HCT116 (cell line): ENCODE data around the gene CMC4. TPM values are rescaled to one million over a fixed set of nuclear protein-coding genes. Genes with fewer than 3 reads are reported as not detected.

ENCODE experiments used
- ATAC-seq: fragments of 200-7000 bp; cut with Tn5 transposase; 2 replicates; pipeline ENCODE4 v1.9.1; 2020; ENCODE audit warnings: mild to moderate bottlenecking, moderate library complexity
- BruUV-seq: library from RNA; stranded (reverse); fragments of 400-500 nt; replicated peaks from 2 replicates; lab custom pipeline; 2021; lab: Mats Ljungman, UMichigan
- CTCF ChIA-PET: fragments of 300-600 bp; sonication (Branson Sonifier 250); formaldehyde crosslinking; loops from one replicate; lab custom pipeline; 2021; ENCODE audit warnings: antibody characterized with exemption; lab: Charles Lee
- POLR2A ChIA-PET: fragments of 300-600, 350-600 bp; sonication (Branson Sonifier 250); formaldehyde crosslinking; loops from one replicate; lab custom pipeline; 2021; ENCODE audit warnings: antibody characterized with exemption; lab: Charles Lee
- RAD21 ChIA-PET, 2 experiments: fragments of 300-600 bp; sonication (Branson Sonifier 250); formaldehyde crosslinking; loops; one replicate each; lab custom pipeline; 2023; ENCODE audit warnings: low total read pairs in 2 of 2; ENCODE audit not compliant: uncharacterized antibody in 2 of 2, unreplicated experiment in 2 of 2, low non-redundant PET in 1 of 2; lab: Charles Lee
- DNase-seq: peaks from one replicate; pipeline ENCODE4 v3.0.0-alpha.2; 2010; ENCODE audit warnings: low read depth, low spot score
- H2AFZ ChIP-seq: fragments of 200-600 bp; shearing (Covaris generic), sonication (generic); 2 replicates; pipeline ENCODE4 v1.6.1; 2017; ENCODE audit warnings: low read depth, mixed run types, mixed read lengths, antibody characterized with exemption, low read length; ENCODE audit not compliant: poor library complexity, severe bottlenecking
- H3K27ac ChIP-seq: 2 replicates; pipeline ENCODE4 v1.5.1; 2012; ENCODE audit warnings: low read depth, low read length
- H3K27me3 ChIP-seq: fragments of 200-600 bp; sonication (generic); 2 replicates; pipeline ENCODE4 v1.6.1; 2016; ENCODE audit warnings: mixed run types, low read length, mixed read lengths; ENCODE audit not compliant: insufficient read depth
- H3K36me3 ChIP-seq, 2 experiments: fragments of 200-500 bp in 1 of 2; fragments of 200-600 bp in 1 of 2; sonication (Bioruptor generic) in 1 of 2; sonication (generic) in 1 of 2; 2 replicates each; pipeline versions ENCODE4 v1.5.1 to v1.6.1; 2014 to 2016; ENCODE audit warnings: low read length in 2 of 2, inconsistent platforms in 1 of 2, mixed read lengths in 1 of 2, mixed run types in 1 of 2; ENCODE audit not compliant: insufficient read depth in 2 of 2, control insufficient read depth in 1 of 2
- H3K4me1 ChIP-seq, 2 experiments: fragments of 200-600 bp in 1 of 2; sonication (generic) in 1 of 2; 2 replicates each; pipeline versions ENCODE4 v1.5.1 to v1.6.1; 2012 to 2017; ENCODE audit warnings: low read length in 2 of 2, inconsistent platforms in 1 of 2, mild to moderate bottlenecking in 1 of 2, mixed read lengths in 1 of 2, mixed run types in 1 of 2, moderate library complexity in 1 of 2; ENCODE audit not compliant: insufficient read depth in 2 of 2, control insufficient read depth in 1 of 2
- H3K4me2 ChIP-seq: fragments of 200-600 bp; sonication (generic); 2 replicates; pipeline ENCODE4 v1.6.1; 2017; ENCODE audit warnings: mixed run types, low read length, mixed read lengths
- H3K4me3 ChIP-seq, 2 experiments: fragments of 200-600 bp in 1 of 2; sonication (generic) in 1 of 2; replicated peaks in 1 of 2; 2 replicates each; pipeline ENCODE4 v1.5.1; 2011 to 2016; ENCODE audit warnings: low read length in 2 of 2, control low read depth in 1 of 2, low read depth in 1 of 2, mild to moderate bottlenecking in 1 of 2, mixed read lengths in 1 of 2, mixed run types in 1 of 2
- H3K79me2 ChIP-seq: fragments of 200-600 bp; sonication (generic); 2 replicates; pipeline ENCODE4 v1.6.1; 2017; ENCODE audit warnings: mild to moderate bottlenecking, mixed run types, low read length, moderate library complexity, mixed read lengths; ENCODE audit not compliant: insufficient read depth
- H3K9ac ChIP-seq: fragments of 200-600 bp; sonication (generic); 2 replicates; pipeline ENCODE4 v1.6.1; 2016; ENCODE audit warnings: low read length, mixed read lengths
- H3K9me2 ChIP-seq: fragments of 200-600 bp; sonication (generic), shearing (Covaris generic); 2 replicates; pipeline ENCODE4 v1.6.1; 2017; ENCODE audit warnings: mixed run types, mild to moderate bottlenecking, moderate library complexity; ENCODE audit not compliant: insufficient read depth
- H3K9me3 ChIP-seq, 2 experiments: fragments of 200-500 bp in 1 of 2; fragments of 200-600 bp in 1 of 2; sonication (Bioruptor generic) in 1 of 2; sonication (generic) in 1 of 2; 2 replicates each; pipeline ENCODE4 v1.6.1; 2014 to 2017; ENCODE audit warnings: low read length in 2 of 2, mixed read lengths in 2 of 2, inconsistent platforms in 1 of 2, low read depth in 1 of 2, mild to moderate bottlenecking in 1 of 2, mixed run types in 1 of 2, moderate library complexity in 1 of 2; ENCODE audit not compliant: control insufficient read depth in 1 of 2, insufficient read depth in 1 of 2
- H4K20me1 ChIP-seq: fragments of 200-600 bp; sonication (generic), shearing (Covaris generic); 2 replicates; pipeline ENCODE4 v1.6.1; 2017; ENCODE audit warnings: mixed run types, mild to moderate bottlenecking, moderate library complexity; ENCODE audit not compliant: insufficient read depth
- CBX3 ChIP-seq: IDR thresholded peaks from 2 replicates; pipeline ENCODE4 v1.6.1; 2012; ENCODE audit warnings: low read depth
- CEBPB ChIP-seq: IDR thresholded peaks from 2 replicates; pipeline ENCODE4 v1.6.1; 2012; ENCODE audit warnings: low read depth
- ELF1 ChIP-seq: IDR thresholded peaks from 2 replicates; pipeline ENCODE4 v1.6.1; 2012; ENCODE audit warnings: low read depth, borderline replicate concordance
- EZH2 ChIP-seq: fragments of 200-600 bp; sonication (generic); IDR thresholded peaks from 2 replicates; pipeline ENCODE4 v1.6.1; 2017; ENCODE audit warnings: antibody characterized with exemption, mixed run types
- EZH2phosphoT487 ChIP-seq: fragments of 200-600 bp; IDR thresholded peaks from 2 replicates; pipeline ENCODE4 v1.6.1; 2018; ENCODE audit warnings: antibody characterized with exemption, borderline replicate concordance
- POLR2A ChIP-seq: IDR thresholded peaks from 2 replicates; pipeline ENCODE4 v1.7.0; 2011; ENCODE audit warnings: borderline replicate concordance; ENCODE audit not compliant: insufficient read depth, insufficient read length; ENCODE audit errors: extremely low read depth
- RAD21 ChIP-seq: IDR thresholded peaks from 2 replicates; pipeline ENCODE4 v1.6.1; 2012; ENCODE audit warnings: low read depth, mild to moderate bottlenecking
- SIN3A ChIP-seq: IDR thresholded peaks from 2 replicates; pipeline ENCODE4 v1.6.1; 2012; ENCODE audit warnings: low read depth
- SP1 ChIP-seq: IDR thresholded peaks from 2 replicates; pipeline ENCODE4 v1.6.1; 2012; ENCODE audit warnings: low read depth
- SRF ChIP-seq: IDR thresholded peaks from 2 replicates; pipeline ENCODE4 v1.6.1; 2012; ENCODE audit warnings: low read depth
- ZNF274 ChIP-seq: fragments of 200-500 bp; sonication (Bioruptor generic); IDR thresholded peaks from 2 replicates; pipeline ENCODE4 v1.6.1; 2014; ENCODE audit warnings: mild to moderate bottlenecking, low read depth, low read length, inconsistent platforms
- intact Hi-C: fragments of 100-400 bp; cut with micrococcal nuclease; formaldehyde crosslinking; loops from 2 replicates; pipeline ENCODE4 v1.10.0; 2022
- total RNA-seq: library from RNA; stranded (reverse); gene quantifications from one replicate; pipeline ENCODE4 v1.2.1, GENCODE V29; 2021; ENCODE audit not compliant: unreplicated experiment
- TF ChIP-seq, protein P1 (sequence below): IDR thresholded peaks from 2 replicates; pipeline ENCODE4 v1.6.1; 2012
- TF ChIP-seq, protein P2 (sequence below): IDR thresholded peaks from 2 replicates; pipeline ENCODE4 v1.6.1; 2012
- TF ChIP-seq, protein P3 (sequence below): IDR thresholded peaks from 2 replicates; pipeline ENCODE4 v1.6.1; 2012; ENCODE audit warnings: low read depth

The CMC4 gene
- total RNA-seq, 1 experiment from 2014 or later, result 5.3 TPM

DNA sequence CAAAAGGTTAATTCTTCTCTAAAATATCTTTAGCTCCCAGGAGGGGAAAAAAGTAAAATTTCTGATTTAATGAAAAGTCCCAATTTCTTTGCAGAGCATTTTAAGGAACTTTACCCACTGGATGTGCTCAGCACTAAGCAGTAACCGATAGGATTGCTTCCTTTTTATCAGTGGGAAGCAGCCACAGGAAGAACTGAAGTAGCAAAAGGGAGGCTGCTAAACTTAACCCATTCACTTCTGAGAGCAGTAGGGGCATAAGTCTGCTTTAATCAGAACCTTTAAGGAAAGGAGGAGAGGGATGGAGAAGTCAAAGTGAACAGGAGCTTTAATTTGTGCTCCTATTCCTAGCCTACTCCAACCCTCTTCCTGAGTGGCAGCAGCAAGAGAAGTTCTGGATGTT, 48.4 kb downstream of the CMC4 start, which contains the start of gene F8:
Gene F8 (minus strand): TSS at position 139 of the 400 bp plus-strand sequence. CDS start 171 bp downstream, outside the sequence.
- no peak for ATAC-seq
- Histone ChIP-seq H3K36me3 (no peaks in the 10 kb centered on the region), H3K4me3 (no peak within 1 kb of the TSS), H3K79me2 (no peaks in the 10 kb centered on the region), H3K4me2 (no peak within 1 kb of the TSS), H3K9me3 (no peaks in the 10 kb centered on the region), H2AFZ (no peak within 1 kb of the TSS), H3K9me2 (no peaks in the 10 kb centered on the region), H3K9ac (no peak within 1 kb of the TSS), H4K20me1 (no peaks in the 10 kb centered on the region), H3K27ac (no peak within 1 kb of the TSS), H3K27me3 (no peaks in the 10 kb centered on the region), H3K4me1 (peaks cover 2 to 3% of the 10 kb centered on the region in 2 experiments; a peak in 3 of 4 replicates)
- CTCF ChIA-PET, result no interaction called here
- no TSS peak for BruUV-seq
- TF ChIP-seq, protein P1, sequence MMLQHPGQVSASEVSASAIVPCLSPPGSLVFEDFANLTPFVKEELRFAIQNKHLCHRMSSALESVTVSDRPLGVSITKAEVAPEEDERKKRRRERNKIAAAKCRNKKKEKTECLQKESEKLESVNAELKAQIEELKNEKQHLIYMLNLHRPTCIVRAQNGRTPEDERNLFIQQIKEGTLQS, result no peak
- TF ChIP-seq, protein P2, sequence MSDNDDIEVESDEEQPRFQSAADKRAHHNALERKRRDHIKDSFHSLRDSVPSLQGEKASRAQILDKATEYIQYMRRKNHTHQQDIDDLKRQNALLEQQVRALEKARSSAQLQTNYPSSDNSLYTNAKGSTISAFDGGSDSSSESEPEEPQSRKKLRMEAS, result no peak
- TF ChIP-seq ZNF274 (no peak), SP1 (no peak), CEBPB (no peak), ELF1 (no peak), POLR2A (no peak), EZH2 (no peak), RAD21 (no peak), CBX3 (no peak), SRF (no peak), SIN3A (no peak), EZH2phosphoT487 (no peak)
- TF ChIP-seq, protein P3, sequence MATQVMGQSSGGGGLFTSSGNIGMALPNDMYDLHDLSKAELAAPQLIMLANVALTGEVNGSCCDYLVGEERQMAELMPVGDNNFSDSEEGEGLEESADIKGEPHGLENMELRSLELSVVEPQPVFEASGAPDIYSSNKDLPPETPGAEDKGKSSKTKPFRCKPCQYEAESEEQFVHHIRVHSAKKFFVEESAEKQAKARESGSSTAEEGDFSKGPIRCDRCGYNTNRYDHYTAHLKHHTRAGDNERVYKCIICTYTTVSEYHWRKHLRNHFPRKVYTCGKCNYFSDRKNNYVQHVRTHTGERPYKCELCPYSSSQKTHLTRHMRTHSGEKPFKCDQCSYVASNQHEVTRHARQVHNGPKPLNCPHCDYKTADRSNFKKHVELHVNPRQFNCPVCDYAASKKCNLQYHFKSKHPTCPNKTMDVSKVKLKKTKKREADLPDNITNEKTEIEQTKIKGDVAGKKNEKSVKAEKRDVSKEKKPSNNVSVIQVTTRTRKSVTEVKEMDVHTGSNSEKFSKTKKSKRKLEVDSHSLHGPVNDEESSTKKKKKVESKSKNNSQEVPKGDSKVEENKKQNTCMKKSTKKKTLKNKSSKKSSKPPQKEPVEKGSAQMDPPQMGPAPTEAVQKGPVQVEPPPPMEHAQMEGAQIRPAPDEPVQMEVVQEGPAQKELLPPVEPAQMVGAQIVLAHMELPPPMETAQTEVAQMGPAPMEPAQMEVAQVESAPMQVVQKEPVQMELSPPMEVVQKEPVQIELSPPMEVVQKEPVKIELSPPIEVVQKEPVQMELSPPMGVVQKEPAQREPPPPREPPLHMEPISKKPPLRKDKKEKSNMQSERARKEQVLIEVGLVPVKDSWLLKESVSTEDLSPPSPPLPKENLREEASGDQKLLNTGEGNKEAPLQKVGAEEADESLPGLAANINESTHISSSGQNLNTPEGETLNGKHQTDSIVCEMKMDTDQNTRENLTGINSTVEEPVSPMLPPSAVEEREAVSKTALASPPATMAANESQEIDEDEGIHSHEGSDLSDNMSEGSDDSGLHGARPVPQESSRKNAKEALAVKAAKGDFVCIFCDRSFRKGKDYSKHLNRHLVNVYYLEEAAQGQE, result no peak
- RAD21 ChIA-PET, result no interaction called here
- no peak for DNase-seq
- intact Hi-C loops, result no loop called here
- POLR2A ChIA-PET, result no interaction called here
